GM21737 (cell line): ENCODE measurements around the gene ST8SIA6.
"Not testable (repeated sequence)": the region's sequence is repeated elsewhere in the genome, so short reads cannot be mapped to it uniquely, and the experiment has no call there.

Source experiments
- ATAC-seq: cut with Tn5 transposase; IDR thresholded peaks from one replicate; pipeline ENCODE4 v1.9.1; 2021; ENCODE audit warnings: mild to moderate bottlenecking, moderate library complexity; ENCODE audit not compliant: unreplicated experiment

Gene ST8SIA6

DNA sequence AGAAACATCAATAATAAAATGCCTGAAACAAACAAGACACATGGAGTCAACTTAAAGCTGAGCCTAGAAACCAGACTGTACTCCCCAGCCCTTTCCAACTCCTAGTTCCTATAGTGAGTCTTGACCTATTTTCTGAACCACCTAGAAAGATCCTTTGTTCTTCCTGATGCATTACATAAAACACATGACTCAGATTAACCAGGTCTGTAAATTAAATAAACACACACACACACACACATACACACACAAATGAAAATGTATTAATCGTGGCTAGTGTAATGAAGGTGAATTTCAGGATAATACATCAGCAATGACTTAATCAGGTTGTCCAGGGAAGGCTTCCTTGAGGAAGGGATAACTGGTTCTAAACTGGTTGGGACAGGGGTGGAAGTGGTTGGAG, 104.7 kb downstream of the ST8SIA6 start:
- no peak for ATAC-seq

DNA sequence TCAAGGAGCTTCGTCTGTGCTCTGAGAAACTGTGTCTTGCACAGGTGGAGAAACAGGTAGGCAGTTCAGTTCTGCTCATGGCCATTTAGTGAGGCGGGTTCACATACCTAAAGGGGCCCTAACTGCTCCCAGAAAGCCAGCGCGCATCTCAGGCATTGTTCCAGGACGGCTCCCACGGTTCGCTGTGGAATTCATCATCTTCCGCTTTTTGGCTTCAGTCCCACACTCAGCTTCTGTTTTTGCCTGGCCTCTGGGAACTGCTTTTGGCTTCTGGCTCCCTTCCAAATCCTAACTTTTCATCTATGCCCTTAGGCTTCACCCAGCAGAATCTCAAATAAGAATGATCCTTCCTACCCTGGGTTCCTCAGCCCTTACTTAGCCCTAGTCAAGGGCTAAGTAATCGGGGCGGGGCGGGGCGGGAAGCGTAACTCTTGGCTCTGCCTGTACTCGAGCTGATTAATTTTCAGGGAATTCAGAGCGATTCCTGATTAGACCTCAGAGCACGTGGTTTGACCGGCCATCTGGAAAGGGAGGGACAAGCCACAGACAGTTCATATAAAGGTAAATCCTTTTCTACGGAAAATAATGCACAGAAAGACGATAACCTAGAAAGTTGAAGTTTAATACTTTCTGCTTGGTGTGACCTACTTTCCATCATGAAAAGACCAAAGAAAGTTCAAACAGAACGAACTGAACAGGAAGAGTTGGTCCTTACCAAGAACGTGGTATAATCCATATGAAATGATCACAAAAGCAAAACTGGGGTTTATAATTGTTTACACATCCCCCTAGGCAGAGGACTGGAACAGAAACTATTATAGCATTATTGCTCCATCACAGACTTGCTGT, 105.7 kb downstream of the ST8SIA6 start:
- ATAC-seq, result no peak

DNA sequence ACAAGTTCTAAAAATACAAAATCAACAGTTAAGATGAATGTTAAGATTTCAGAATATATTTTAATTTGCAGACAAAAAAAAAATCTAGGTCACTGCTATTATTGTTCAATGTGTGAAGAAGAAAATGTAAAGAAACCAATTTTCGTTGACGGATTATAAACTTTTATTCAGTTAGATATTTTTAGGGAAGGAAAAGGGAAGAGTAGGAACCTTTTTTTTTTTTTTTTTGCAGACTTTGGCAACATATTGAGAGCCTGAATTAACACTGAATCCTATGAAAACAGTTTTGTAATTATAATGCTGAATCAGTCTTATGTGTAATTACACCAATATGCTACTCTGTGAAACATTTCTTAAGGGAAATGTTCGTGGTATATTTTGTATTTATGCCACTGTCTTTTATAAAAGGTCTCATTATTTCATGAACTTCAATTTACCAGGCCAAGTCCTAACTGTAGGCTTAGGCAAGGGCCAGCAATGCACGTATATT, 106.3 kb downstream of the ST8SIA6 start:
- ATAC-seq, result no peak

DNA sequence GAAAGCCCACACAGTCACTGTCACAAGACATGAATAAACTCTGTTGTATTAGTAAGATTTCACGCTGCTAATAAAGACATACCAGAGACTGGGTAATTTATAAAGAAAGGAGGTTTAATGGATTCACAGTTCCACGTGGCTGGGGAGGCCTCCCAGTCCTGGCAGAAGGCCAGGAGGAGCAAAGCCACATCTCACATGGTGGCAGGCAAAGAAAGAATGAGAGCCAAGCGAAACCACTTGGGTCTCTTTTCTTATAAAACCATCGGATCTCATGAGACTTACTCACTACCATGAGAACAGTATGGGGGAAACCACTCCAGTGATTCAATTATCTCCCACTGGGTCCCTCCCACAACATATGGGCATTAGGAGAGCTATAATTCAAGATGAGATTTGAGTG, 110.2 kb downstream of the ST8SIA6 start:
- no peak for ATAC-seq

- no peak for ATAC-seq
These were observed 111.3 kb downstream of the ST8SIA6 start for GRCh38 chr10:17343118-17343517.

DNA sequence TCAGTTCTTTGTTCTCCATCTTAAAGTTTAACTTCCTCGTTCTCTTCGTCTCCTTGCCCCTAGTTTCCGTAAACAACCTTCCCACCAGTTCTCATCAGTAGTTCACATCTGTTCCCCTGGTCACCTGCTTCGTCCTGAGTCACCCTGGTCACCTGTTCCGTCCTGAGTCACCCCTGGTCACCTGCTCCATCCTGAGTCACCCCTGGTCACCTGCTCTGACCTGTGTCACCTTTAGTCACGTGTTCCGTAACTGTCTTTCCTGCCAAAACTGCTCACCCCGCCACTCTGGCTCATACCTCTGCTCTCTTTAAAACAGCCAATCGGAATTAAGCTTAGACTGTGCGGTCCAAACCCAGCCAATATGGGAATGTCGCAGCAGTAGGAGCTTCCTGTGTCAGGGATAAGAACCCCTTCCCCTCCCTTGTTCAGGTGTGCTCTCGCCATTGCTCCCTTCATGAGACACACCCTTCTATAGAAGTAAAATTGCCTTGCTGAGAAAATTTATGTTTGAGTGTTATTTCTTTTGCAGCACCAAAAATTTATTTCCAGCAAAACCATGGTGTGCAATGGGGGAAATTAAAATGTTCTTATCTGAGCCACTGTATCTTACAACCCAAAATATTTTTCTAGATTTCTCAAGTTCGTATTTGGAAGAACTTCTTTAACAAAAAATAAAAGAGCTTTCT, 114.1 kb downstream of the ST8SIA6 start:
- ATAC-seq, result no peak

DNA sequence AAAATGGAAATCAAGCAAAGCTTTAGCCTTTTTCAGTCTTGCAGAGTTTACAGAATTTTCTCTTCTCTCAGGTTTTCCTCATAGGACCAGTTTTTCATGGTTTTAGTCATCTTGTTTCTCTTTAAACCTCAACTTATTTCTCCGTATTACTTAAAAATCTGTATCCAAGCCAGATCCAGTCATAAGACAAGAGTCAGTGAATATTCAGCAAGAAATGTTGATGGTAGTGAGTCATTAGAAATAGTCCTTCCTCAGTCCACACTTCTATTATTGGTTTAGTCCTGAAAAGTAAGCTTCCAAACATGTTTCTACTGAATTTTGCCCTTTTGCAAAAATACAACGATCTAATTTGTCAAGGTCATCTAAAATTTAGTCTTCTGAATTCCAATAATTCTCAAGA, 119.3 kb downstream of the ST8SIA6 start:
- no peak for ATAC-seq

DNA sequence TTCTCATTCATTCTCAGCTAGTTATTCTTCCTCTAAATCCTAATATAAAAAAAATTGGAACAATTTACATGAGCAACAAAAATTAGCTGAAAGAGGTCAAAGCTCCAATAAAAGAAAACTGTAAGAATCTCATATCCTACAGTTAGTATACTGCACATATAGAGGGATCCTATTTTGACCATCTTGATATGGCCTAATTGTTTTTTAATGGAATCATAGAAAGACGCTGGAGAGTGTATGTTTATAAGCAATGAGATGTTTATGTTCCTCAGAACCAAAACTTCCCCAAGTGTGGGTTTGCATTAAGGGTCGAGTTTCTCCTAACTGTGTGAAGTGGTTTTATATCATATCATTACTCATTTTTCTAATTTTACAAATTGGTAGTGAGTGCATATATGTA, 123.9 kb downstream of the ST8SIA6 start:
- ATAC-seq, result no peak

DNA sequence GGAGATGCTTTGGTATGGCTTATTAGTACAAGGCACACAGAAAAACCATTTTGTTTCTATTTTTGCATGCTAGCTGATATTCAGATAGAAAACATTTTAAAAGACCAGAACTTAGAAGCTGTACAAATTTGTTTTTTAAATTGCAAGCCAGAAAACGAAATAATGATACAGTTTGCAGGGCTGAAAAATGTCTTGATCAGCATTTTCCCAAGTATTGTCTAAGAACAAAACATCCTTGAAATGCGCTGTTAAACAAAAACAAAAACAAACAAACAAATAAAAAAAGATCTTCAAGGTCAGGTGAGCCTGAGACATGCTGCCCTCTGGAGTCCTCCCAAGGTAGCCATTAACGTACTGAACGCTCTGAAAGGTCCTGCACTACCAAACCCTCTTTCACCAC, 128.0 kb downstream of the ST8SIA6 start:
- no peak for ATAC-seq

DNA sequence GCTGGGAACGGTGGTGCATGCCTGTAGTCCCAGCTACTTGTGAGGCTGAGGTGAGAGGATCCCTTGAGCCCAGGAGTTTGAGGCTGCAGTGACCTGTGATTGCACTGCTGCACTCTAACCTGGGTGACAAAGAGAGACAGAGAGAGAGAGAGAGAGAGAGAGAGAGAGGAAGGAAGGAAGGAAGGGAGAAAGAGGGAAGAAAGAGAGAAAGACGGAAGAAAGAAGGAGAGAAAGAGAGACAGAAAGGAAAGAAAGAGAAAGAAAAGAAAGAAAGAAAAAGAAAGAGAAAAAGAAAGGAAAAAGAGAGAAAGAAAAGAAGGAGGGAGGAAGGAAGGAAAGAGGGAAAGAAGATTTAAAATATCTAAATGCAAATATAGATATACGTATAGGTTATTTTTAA, 132.4 kb downstream of the ST8SIA6 start:
- not testable (repeated sequence) for ATAC-seq

DNA sequence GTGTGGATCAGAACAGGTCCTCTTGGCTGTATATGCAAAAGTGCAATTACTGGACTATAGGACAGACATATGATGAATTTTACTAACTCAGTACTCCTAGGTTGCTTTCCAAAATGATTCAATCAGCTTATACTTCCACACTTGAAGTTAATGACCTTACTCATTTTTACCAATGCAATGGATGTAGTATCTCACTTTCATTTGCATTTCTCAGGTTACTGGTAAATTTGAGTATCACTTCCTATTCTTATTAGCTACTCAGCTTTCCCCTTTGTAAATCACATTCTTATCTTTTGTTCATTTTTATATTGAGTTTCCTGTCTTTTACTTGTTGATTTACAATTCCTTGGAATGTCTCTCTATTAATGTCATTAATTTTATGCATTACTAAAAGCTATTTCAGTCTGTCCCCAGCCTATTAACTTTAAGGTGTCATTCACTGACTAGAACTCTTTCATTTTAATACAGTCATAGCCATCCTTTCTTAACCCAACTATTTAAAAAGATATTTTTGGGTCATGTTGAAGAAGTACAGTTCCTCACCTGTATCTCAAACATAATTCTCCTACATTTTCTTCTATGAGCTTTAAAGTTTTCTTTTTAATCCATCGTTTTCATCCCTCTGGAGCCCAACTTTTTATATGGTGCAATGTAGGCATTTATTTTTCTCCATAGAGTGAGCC, 137.8 kb downstream of the ST8SIA6 start:
- peak; percentile 76 for ATAC-seq

- ATAC-seq, result no peak
These were observed 145.0 kb downstream of the ST8SIA6 start for GRCh38 chr10:17309435-17309834.

- no peak for ATAC-seq
These were observed 147.3 kb downstream of the ST8SIA6 start for GRCh38 chr10:17307123-17307522.

DNA sequence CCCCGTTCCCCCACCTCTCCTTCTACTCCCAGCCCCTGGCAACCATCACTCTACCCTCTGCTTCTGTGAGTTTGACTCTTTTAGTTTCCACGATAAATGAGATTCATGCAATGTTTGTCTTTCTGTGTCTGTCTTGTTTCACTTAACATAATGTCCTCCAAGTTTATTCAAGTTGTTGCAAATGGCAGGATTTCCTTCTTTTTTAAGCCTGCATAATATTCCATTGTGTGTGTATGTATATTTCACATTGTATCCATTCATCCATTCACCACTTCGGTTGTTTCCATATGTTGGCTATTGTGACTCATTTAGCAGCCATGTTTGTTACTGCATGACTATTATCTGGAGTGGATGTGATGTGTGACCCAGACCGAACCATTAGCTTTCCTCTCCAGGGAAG, 162.0 kb downstream of the ST8SIA6 start:
- no peak for ATAC-seq

DNA sequence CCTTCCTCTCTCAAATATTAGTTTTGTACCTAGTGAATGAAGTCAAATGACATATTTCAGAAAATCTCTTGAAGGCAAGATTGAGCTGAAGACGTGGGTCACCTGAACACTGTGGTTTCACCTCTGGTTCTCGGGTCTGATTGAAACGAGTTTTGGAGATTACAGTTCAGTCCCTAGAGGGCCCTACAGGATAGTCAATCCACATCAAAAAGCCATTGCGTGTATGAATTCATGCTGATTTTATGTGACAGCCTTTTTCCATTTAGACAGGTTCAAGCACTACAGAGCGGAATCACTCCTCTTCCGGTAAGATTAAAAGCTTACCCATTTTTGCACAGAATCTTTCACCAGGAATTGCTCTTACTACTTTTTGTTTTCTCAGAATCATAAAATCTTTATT, 164.2 kb downstream of the ST8SIA6 start:
- no peak for ATAC-seq

DNA sequence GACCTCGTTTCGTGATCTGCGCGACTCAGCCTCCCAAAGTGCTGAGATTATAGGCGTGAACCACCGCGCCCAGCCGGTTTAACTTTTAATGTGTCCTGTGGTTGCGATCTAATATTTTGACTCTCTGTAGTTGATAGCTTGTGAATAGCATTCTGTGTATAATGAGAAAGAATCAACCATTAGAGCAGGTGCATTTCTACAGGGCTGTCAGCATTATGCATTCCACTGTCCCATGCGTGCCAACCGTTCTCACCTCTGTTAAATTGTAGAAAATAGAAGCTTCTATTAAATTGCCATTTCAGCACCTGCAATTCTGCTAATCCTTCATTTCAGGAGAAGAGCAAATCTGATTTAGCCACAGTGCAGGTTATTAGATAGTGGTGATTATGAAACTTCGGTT, 164.6 kb downstream of the ST8SIA6 start:
- ATAC-seq, result no peak

DNA sequence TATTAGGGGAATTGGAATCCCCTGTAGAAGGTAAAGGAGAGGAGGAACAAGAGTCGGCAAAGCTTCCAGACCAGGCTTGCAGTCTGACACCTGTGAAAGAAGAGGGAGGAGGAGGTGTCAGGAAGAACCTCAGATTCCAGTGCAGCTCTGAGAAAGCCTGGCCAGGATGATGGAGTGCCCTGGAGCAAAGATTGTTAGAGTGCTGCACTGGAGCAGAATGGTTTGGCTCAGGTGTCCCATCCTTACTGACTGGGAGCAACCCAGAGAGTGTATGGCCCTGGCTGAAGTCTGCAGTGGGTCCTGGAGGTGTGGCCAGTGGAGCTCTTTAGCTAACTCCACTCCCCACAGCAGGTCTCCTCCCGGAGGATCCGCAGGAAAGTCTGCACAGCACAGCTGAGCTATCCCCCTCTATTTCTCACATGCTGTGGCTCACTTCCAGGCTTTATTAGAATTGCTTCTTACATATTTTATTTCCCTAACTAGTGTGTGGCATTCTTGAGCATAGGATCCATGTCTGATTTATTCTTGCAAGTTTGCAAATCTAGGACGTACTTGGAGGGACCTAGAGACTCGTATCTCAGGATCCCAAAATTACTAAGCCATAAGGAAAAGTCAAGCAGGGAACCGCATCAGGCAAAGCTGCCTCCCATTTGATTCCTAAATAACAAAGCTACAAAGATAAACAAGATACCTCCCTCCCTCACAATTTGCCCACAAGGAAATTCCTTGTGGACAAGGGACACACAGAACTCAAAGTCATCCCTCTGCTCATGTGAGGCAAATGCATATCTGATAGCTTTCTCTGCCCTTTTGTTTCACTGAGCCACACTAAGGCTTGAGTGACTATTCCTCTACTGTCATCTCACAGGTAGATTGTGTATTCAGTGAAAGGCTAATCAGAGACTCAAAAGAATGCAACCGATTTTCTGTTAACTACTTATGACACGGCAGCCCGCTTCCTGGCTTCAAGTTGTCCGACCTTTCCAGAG, 167.5 kb downstream of the ST8SIA6 start:
- no peak for ATAC-seq

GRCh38 chr10:17282311-17282710, 172.1 kb downstream of the ST8SIA6 start:
- no peak for ATAC-seq

- no peak for ATAC-seq
These were observed 175.7 kb downstream of the ST8SIA6 start for GRCh38 chr10:17278607-17279240.
